HFFc6 (cell line): ENCODE results near the gene CHCHD6. TPM values are rescaled to one million over a fixed set of nuclear protein-coding genes. Genes with fewer than 3 reads are reported as not detected.

Experiments used
- DNase-seq: peaks from one replicate; pipeline ENCODE4 v3.0.0-alpha.2; 2018
- H3K27ac Mint-ChIP-seq: 2 replicates; pipeline ENCODE4 v1.8.0; 2020; ENCODE audit warnings: mild to moderate bottlenecking, mixed read lengths
- H3K27me3 Mint-ChIP-seq: 2 replicates; pipeline ENCODE4 v1.8.0; 2021; ENCODE audit warnings: mild to moderate bottlenecking, moderate library complexity, mixed read lengths; ENCODE audit not compliant: insufficient read depth
- H3K36me3 Mint-ChIP-seq: 2 replicates; pipeline ENCODE4 v1.8.0; 2021; ENCODE audit warnings: low read depth, mixed read lengths
- H3K4me1 Mint-ChIP-seq: 2 replicates; pipeline ENCODE4 v1.8.0; 2020; ENCODE audit warnings: low read depth, mixed read lengths
- H3K4me3 Mint-ChIP-seq: 2 replicates; pipeline ENCODE4 v1.8.0; 2020; ENCODE audit warnings: mild to moderate bottlenecking, moderate library complexity, mixed read lengths
- H3K9me3 Mint-ChIP-seq: 2 replicates; pipeline ENCODE4 v1.8.0; 2020; ENCODE audit warnings: mild to moderate bottlenecking, mixed read lengths
- total RNA-seq, 6 experiments: library from RNA; stranded (reverse); fragmentation: NEBNext Ultra II Directional; extraction: Animal tissue kit (Norgen Biotek cat#: 25700); gene quantifications; 2 replicates in 1 of 6; 3 replicates in 5 of 6; pipeline ENCODE4 v1.2.3, GENCODE V29; 2021
- TF ChIP-seq, protein P1 (sequence below): fragments of 200-600 bp; sonication (generic); IDR thresholded peaks from 2 replicates; pipeline ENCODE4 v1.5.0; 2021; ENCODE audit warnings: antibody characterized with exemption, mild to moderate bottlenecking

CHCHD6 gene
- total RNA-seq, 6 experiments from 2014 or later = 18.6 to 22.9 (median 19.9) TPM

DNA sequence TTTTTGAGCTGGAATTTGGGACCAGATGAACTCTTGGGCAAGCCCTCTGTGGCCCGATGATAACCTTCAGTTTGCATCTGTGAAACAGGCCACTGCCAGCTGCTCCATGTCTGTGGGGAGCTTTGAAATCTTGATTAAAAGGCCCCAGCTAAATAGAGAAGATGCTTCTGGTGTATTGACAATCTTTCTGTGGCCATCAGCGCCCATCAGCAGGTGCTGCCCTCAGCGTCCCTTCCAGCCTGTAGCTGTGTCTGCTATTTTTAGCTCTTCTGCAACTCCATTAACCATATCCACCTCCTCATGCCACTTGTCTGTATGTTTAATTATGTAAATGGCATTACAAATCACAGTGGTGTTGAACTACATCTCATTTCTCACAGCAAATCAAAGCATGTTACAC is 54.0 kb downstream of the CHCHD6 start:
- TF ChIP-seq, protein P1, sequence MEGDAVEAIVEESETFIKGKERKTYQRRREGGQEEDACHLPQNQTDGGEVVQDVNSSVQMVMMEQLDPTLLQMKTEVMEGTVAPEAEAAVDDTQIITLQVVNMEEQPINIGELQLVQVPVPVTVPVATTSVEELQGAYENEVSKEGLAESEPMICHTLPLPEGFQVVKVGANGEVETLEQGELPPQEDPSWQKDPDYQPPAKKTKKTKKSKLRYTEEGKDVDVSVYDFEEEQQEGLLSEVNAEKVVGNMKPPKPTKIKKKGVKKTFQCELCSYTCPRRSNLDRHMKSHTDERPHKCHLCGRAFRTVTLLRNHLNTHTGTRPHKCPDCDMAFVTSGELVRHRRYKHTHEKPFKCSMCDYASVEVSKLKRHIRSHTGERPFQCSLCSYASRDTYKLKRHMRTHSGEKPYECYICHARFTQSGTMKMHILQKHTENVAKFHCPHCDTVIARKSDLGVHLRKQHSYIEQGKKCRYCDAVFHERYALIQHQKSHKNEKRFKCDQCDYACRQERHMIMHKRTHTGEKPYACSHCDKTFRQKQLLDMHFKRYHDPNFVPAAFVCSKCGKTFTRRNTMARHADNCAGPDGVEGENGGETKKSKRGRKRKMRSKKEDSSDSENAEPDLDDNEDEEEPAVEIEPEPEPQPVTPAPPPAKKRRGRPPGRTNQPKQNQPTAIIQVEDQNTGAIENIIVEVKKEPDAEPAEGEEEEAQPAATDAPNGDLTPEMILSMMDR = no peak
- Mint-ChIP-seq H3K27ac (no peak overlapping the region), H3K36me3 (no peaks in the 10 kb centered on the region), H3K4me3 (no peak overlapping the region), H3K9me3 (no peaks in the 10 kb centered on the region), H3K27me3 (no peaks in the 10 kb centered on the region), H3K4me1 (peaks cover 14% of the 10 kb centered on the region)
- no peak for DNase-seq

DNA sequence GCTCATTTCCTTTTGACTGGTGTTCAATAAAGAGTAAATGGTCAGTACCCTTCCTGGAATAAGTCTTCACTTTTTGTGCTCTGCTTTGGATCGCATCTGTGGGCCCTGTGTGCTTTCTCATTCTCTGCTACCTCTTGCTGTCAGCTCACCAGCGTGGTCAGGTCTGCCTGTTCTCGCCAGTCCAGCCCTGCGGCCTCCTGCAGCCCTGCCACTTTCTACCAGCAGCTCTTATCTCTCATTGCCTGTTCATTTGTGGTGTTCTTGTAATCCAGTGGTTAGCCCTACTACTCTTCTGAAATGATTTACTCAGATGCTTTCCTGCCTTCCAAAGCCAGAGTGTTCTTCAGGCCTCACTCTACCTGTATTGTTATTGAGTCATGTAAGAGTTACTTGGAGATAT is 54.8 kb downstream of the CHCHD6 start:
- Mint-ChIP-seq H3K27me3 (no peaks in the 10 kb centered on the region; the same call in none of the 2 replicates), H3K4me1 (peaks cover 5% of the 10 kb centered on the region), H3K36me3 (no peaks in the 10 kb centered on the region), H3K4me3 (no peak overlapping the region), H3K27ac (no peak overlapping the region), H3K9me3 (no peaks in the 10 kb centered on the region)
- no peak for DNase-seq
- TF ChIP-seq, protein P1 = no peak

DNA sequence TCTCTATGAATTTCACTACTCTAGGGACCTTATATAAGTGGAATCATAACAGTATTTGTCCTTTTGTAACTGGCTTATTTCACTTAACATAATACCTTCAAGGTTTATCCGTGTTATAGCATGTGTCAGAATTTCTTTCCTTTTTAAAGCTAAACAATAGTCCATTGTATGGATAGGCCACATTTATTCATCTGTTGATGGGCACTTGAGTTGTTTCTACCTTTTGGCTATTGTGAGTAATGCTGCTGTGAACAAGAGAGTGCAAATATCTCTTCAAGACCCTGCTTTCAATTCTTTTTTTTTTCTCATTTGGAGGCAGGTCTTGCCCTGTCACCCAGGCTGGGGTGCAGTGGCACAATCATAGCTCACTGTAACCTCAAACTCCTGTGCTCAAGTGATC is 56.5 kb downstream of the CHCHD6 start:
- no peaks in the 10 kb centered on the region; the same call in none of the 2 replicates for H3K27me3 Mint-ChIP-seq
- H3K4me3 Mint-ChIP-seq = no peak overlapping the region
- DNase-seq = no peak
- no peaks in the 10 kb centered on the region for H3K9me3 Mint-ChIP-seq
- H3K27ac Mint-ChIP-seq = no peak overlapping the region
- H3K4me1 Mint-ChIP-seq = no peaks in the 10 kb centered on the region
- no peaks in the 10 kb centered on the region for H3K36me3 Mint-ChIP-seq
- TF ChIP-seq, protein P1 = no peak

DNA sequence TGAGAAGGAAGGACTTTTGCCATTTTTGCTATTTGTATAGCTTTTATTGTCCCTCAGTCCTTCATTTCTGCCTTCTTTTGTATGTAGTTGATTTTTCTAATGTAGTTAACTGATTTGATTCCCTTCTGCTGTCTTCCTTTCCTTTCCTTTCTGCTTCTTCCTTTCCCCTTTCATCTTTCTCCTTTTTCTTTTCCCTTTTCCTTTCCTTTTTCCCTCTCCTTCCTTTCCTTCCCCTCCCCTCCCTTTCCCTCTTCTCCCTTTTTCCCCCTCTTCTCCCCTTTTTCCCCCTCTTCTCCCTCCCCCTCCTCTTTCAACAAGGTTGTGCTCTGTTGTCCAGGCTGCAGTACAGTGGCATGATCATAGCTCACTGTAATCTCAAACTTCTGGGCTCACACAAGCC is 59.0 kb downstream of the CHCHD6 start:
- H3K27ac Mint-ChIP-seq = no peak overlapping the region
- TF ChIP-seq, protein P1 = no peak

DNA sequence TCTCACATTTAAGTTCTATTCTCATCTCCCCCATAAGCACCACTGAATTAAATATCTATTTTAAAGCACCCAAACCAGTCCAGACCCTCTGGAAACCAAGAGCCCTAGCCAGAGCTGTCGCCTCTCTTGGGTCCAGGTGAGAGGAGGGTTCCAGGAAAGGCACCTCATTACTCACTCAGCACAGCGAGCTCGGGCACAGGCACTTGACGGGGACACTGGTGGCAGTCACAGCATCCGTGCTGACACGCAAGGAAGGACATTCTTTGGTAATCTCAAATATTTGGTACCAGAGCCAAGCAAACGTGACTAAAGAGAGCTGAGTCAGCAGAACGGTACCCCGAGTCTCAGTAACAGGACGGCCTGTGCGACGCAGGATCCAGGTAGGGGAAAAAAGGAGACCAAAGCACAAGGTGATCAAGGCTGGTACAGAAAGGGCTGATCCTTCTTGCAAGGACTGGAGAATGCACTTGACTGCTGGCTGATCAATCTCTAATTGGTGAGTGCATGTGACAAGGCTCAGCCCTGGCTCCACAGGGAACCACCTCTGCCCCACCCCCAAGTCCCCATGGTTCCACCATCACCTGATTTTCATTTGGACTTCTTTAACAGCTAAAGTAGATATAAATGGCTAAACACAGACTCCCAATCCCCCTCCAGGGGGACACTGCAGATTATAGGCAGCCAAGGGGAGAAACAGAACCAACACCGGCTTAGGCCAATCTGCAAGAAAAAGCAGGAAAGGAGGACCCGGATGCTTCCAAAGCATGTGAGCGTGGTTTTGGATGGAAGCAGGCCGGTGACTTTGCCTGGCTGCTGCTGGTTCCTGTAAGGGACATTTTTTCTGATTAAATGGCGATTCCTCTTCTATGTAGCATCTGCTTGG is 61.4 kb downstream of the CHCHD6 start:
- Mint-ChIP-seq H3K4me3 (no peak overlapping the region), H3K27ac (no peak overlapping the region), H3K36me3 (peaks cover 5% of the 10 kb centered on the region), H3K4me1 (no peaks in the 10 kb centered on the region), H3K9me3 (no peaks in the 10 kb centered on the region), H3K27me3 (no peaks in the 10 kb centered on the region; the same call in none of the 2 replicates)
- TF ChIP-seq, protein P1 = no peak
- DNase-seq = no peak

More for the DNA sequence above, 59.0 kb downstream of the CHCHD6 start:
- Mint-ChIP-seq H3K27me3 (no peaks in the 10 kb centered on the region; the same call in none of the 2 replicates), H3K4me1 (no peaks in the 10 kb centered on the region), H3K4me3 (no peak overlapping the region), H3K9me3 (no peaks in the 10 kb centered on the region), H3K36me3 (peaks cover 5% of the 10 kb centered on the region)
- DNase-seq = no peak
